B cell (primary cell): Measurements from ENCODE around the gene KCNJ18.
"Not testable (repeated sequence)": the region's sequence is repeated elsewhere in the genome, so short reads cannot be mapped to it uniquely, and the experiment has no call there.

ENCODE experiments used
- EZH2 ChIP-seq: IDR thresholded peaks from 2 replicates; pipeline ENCODE4 v1.6.1; 2012; ENCODE audit warnings: borderline replicate concordance, low read depth, mild to moderate bottlenecking, moderate library complexity, low read length; ENCODE audit not compliant: insufficient read depth, poor library complexity, severe bottlenecking
- TF ChIP-seq, protein P1 (sequence below): fragments of 200-600 bp; IDR thresholded peaks from one replicate; pipeline ENCODE4 v1.8.0; 2022; ENCODE audit warnings: antibody characterized with exemption, mild to moderate bottlenecking

DNA sequence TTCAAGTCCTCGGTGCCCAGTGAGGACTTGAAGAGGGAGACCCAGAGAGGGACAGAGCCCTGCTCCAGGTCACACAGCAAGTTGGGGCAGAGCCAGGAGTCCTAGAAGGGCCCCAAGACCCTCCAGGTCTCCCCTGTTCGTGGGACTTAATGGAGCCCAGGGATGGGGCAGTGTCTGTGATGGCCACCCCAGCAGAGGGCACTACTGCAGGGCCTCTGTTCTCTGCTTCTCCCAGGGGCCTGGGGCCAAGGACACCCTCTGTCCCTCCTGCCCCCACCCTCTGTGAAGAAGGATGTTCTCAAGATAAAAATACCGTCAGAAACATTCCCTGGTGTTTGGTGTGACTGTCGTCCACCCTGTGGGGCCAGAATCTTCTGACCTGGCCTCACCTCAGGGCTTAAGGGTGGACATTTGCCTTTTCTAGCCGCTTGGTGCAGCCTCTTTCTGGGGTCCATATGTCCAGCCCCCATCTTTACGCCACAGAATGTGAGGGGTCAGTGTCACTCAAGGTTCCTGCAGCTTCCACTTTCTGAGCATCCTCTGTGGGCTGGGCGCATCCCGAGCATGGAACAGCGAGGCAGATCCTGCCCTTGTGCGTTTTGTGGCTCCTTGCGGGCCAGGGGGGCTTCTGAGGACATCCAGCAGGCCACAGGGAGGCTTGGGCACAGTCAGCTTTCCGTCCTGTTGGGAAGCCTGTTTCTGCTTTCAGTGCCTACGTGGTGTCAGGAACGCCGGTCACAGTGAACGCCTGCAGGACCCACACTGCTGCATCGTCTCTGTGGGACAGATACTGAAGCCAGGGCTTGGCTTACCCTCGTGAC, at the start of gene KCNJ18:
- TF ChIP-seq, protein P1, sequence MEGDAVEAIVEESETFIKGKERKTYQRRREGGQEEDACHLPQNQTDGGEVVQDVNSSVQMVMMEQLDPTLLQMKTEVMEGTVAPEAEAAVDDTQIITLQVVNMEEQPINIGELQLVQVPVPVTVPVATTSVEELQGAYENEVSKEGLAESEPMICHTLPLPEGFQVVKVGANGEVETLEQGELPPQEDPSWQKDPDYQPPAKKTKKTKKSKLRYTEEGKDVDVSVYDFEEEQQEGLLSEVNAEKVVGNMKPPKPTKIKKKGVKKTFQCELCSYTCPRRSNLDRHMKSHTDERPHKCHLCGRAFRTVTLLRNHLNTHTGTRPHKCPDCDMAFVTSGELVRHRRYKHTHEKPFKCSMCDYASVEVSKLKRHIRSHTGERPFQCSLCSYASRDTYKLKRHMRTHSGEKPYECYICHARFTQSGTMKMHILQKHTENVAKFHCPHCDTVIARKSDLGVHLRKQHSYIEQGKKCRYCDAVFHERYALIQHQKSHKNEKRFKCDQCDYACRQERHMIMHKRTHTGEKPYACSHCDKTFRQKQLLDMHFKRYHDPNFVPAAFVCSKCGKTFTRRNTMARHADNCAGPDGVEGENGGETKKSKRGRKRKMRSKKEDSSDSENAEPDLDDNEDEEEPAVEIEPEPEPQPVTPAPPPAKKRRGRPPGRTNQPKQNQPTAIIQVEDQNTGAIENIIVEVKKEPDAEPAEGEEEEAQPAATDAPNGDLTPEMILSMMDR: not testable (repeated sequence)
- not testable (repeated sequence) for TF ChIP-seq EZH2
